Measurements from ENCODE around the gene STXBP4.

DNA sequence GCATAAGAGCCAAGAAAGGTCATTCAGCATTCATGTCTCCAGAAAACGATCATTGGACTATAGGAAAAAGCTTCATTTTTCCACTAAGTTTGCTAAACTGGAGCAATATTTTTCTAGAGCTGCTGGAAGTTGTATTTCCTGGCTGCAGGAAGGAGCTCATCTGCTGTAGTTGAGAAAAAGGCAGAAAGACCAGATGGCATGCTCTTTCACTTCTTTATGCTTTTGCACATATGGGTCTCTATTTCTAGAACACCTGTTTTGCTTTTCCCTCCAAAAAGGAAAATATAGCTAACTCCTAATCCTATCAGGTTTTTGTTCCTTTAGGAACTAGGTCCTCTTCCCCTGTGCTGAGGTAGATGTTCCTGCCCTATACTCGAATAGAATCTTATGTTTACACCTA is 234.3 kb downstream of the STXBP4 start:
- TF ChIP-seq, protein P1, sequence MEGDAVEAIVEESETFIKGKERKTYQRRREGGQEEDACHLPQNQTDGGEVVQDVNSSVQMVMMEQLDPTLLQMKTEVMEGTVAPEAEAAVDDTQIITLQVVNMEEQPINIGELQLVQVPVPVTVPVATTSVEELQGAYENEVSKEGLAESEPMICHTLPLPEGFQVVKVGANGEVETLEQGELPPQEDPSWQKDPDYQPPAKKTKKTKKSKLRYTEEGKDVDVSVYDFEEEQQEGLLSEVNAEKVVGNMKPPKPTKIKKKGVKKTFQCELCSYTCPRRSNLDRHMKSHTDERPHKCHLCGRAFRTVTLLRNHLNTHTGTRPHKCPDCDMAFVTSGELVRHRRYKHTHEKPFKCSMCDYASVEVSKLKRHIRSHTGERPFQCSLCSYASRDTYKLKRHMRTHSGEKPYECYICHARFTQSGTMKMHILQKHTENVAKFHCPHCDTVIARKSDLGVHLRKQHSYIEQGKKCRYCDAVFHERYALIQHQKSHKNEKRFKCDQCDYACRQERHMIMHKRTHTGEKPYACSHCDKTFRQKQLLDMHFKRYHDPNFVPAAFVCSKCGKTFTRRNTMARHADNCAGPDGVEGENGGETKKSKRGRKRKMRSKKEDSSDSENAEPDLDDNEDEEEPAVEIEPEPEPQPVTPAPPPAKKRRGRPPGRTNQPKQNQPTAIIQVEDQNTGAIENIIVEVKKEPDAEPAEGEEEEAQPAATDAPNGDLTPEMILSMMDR (conservative IDR thresholded peaks at IDR 0.05; ENCODE audit: low read depth in 2 of 2), result no peak
- TF ChIP-seq CREB1 (CRISPR knock-in tag; IDR thresholded peaks at IDR 0.05; ENCODE audit: low read depth) (no peak), POLR2AphosphoS5 (IDR thresholded peaks at IDR 0.05; ENCODE audit: low read depth) (no peak), EZH2 (IDR thresholded peaks at IDR 0.05; ENCODE audit: low read depth, unreplicated experiment) (no peak), JUNB (IDR thresholded peaks at IDR 0.05; ENCODE audit: unreplicated experiment) (no peak), NANOG (IDR thresholded peaks at IDR 0.05; ENCODE audit: borderline replicate concordance) (no peak), EZH2phosphoT487 (IDR thresholded peaks at IDR 0.05; ENCODE audit: unreplicated experiment) (no peak), ZNF114 (CRISPR knock-in tag; IDR thresholded peaks at IDR 0.05) (no peak), STAT1 (IDR thresholded peaks at IDR 0.05; ENCODE audit: unreplicated experiment) (no peak), ZNF331 (CRISPR knock-in tag; IDR thresholded peaks at IDR 0.05; ENCODE audit: low read depth) (no peak)
- TF ChIP-seq, protein P2, sequence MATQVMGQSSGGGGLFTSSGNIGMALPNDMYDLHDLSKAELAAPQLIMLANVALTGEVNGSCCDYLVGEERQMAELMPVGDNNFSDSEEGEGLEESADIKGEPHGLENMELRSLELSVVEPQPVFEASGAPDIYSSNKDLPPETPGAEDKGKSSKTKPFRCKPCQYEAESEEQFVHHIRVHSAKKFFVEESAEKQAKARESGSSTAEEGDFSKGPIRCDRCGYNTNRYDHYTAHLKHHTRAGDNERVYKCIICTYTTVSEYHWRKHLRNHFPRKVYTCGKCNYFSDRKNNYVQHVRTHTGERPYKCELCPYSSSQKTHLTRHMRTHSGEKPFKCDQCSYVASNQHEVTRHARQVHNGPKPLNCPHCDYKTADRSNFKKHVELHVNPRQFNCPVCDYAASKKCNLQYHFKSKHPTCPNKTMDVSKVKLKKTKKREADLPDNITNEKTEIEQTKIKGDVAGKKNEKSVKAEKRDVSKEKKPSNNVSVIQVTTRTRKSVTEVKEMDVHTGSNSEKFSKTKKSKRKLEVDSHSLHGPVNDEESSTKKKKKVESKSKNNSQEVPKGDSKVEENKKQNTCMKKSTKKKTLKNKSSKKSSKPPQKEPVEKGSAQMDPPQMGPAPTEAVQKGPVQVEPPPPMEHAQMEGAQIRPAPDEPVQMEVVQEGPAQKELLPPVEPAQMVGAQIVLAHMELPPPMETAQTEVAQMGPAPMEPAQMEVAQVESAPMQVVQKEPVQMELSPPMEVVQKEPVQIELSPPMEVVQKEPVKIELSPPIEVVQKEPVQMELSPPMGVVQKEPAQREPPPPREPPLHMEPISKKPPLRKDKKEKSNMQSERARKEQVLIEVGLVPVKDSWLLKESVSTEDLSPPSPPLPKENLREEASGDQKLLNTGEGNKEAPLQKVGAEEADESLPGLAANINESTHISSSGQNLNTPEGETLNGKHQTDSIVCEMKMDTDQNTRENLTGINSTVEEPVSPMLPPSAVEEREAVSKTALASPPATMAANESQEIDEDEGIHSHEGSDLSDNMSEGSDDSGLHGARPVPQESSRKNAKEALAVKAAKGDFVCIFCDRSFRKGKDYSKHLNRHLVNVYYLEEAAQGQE (IDR thresholded peaks at IDR 0.05; ENCODE audit: unreplicated experiment), result no peak
- TF ChIP-seq, protein P3, sequence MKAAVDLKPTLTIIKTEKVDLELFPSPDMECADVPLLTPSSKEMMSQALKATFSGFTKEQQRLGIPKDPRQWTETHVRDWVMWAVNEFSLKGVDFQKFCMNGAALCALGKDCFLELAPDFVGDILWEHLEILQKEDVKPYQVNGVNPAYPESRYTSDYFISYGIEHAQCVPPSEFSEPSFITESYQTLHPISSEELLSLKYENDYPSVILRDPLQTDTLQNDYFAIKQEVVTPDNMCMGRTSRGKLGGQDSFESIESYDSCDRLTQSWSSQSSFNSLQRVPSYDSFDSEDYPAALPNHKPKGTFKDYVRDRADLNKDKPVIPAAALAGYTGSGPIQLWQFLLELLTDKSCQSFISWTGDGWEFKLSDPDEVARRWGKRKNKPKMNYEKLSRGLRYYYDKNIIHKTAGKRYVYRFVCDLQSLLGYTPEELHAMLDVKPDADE (IDR thresholded peaks at IDR 0.05), result no peak
- TF ChIP-seq, protein P4, sequence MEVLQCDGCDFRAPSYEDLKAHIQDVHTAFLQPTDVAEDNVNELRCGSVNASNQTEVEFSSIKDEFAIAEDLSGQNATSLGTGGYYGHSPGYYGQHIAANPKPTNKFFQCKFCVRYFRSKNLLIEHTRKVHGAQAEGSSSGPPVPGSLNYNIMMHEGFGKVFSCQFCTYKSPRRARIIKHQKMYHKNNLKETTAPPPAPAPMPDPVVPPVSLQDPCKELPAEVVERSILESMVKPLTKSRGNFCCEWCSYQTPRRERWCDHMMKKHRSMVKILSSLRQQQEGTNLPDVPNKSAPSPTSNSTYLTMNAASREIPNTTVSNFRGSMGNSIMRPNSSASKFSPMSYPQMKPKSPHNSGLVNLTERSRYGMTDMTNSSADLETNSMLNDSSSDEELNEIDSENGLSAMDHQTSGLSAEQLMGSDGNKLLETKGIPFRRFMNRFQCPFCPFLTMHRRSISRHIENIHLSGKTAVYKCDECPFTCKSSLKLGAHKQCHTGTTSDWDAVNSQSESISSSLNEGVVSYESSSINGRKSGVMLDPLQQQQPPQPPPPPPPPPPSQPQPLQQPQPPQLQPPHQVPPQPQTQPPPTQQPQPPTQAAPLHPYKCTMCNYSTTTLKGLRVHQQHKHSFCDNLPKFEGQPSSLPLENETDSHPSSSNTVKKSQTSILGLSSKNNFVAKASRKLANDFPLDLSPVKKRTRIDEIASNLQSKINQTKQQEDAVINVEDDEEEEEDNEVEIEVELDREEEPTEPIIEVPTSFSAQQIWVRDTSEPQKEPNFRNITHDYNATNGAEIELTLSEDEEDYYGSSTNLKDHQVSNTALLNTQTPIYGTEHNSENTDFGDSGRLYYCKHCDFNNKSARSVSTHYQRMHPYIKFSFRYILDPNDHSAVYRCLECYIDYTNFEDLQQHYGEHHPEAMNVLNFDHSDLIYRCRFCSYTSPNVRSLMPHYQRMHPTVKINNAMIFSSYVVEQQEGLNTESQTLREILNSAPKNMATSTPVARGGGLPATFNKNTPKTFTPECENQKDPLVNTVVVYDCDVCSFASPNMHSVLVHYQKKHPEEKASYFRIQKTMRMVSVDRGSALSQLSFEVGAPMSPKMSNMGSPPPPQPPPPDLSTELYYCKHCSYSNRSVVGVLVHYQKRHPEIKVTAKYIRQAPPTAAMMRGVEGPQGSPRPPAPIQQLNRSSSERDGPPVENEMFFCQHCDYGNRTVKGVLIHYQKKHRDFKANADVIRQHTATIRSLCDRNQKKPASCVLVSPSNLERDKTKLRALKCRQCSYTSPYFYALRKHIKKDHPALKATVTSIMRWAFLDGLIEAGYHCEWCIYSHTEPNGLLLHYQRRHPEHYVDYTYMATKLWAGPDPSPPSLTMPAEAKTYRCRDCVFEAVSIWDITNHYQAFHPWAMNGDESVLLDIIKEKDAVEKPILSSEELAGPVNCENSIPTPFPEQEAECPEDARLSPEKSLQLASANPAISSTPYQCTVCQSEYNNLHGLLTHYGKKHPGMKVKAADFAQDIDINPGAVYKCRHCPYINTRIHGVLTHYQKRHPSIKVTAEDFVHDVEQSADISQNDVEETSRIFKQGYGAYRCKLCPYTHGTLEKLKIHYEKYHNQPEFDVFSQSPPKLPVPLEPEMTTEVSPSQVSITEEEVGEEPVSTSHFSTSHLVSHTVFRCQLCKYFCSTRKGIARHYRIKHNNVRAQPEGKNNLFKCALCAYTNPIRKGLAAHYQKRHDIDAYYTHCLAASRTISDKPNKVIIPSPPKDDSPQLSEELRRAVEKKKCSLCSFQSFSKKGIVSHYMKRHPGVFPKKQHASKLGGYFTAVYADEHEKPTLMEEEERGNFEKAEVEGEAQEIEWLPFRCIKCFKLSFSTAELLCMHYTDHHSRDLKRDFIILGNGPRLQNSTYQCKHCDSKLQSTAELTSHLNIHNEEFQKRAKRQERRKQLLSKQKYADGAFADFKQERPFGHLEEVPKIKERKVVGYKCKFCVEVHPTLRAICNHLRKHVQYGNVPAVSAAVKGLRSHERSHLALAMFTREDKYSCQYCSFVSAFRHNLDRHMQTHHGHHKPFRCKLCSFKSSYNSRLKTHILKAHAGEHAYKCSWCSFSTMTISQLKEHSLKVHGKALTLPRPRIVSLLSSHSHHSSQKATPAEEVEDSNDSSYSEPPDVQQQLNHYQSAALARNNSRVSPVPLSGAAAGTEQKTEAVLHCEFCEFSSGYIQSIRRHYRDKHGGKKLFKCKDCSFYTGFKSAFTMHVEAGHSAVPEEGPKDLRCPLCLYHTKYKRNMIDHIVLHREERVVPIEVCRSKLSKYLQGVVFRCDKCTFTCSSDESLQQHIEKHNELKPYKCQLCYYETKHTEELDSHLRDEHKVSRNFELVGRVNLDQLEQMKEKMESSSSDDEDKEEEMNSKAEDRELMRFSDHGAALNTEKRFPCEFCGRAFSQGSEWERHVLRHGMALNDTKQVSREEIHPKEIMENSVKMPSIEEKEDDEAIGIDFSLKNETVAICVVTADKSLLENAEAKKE (CRISPR knock-in tag; IDR thresholded peaks at IDR 0.05), result no peak
